GM12872 (cell line): ENCODE data around the gene EIF3J.

Experiments used
- CTCF ChIP-seq: IDR thresholded peaks from 3 replicates; pipeline ENCODE4 v1.5.1; 2011; ENCODE audit warnings: low read depth, mild to moderate bottlenecking, low read length, moderate library complexity; ENCODE audit not compliant: insufficient read depth

The EIF3J gene

GRCh38 chr15:44532689-44533088 lies 4.3 kb upstream of the EIF3J start:
- peak; percentile 38; the same call in 1 of the 3 replicates for TF ChIP-seq CTCF

DNA sequence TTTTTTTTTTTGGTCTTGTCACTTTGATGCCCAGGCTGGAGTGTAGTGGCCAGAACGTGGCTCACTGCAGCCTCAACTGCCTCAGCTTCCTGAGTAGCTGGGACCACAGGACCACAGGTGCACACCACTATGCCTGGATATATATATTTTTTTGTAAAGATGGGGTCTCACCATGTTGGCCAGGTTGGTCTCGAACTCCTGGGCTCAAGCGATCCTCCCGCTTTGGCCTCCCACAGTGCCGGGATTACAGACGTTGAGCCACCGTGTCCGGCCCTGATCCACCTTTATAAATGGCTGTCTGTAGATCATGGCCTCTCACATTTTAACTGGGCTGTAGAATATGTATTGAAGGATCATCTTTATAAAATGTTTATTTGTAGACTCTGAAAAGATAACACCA lies 1.9 kb upstream of the EIF3J start:
- TF ChIP-seq CTCF: no peak

DNA sequence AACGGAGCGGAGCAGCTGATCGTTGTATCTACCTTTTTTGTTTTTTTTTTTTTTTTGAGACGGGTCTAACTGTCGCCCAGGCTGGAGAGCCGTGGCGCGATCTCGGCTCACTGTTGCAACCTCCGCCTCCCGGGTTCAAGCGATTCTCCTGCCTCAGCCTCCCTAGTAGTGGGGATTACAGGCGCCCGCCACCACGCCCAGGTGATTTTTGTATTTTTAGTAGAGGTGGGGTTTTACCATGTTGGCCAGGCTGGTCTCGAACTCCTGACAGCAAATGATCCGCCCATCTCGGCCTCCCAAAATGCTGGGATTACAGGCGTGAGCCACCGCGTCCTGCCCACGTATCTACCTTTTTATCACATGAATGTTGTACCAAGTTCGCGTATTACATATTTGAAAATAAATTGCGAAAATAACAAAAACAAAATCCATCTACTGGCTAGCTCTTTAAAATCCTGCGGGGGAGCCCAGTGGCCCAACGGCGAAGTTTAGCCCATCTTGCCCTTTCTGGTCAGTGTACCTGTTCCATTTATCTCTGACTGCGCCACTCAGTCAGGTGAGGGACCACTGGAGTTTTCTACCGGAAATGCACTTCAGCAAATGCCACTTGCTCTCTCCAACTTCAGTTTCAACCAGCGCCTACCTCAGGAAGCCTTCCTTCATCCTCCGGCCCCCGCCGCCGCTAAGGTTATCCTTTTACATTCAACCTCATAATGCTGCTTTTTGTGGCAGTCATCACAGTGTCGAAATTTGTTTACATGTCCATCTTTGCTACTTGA lies 1.2 kb upstream of the EIF3J start:
- TF ChIP-seq CTCF: no peak

- TF ChIP-seq CTCF: peak; percentile 54
Observed at GRCh38 chr15:44536302-44536961, 515 bp upstream of the EIF3J start.

DNA sequence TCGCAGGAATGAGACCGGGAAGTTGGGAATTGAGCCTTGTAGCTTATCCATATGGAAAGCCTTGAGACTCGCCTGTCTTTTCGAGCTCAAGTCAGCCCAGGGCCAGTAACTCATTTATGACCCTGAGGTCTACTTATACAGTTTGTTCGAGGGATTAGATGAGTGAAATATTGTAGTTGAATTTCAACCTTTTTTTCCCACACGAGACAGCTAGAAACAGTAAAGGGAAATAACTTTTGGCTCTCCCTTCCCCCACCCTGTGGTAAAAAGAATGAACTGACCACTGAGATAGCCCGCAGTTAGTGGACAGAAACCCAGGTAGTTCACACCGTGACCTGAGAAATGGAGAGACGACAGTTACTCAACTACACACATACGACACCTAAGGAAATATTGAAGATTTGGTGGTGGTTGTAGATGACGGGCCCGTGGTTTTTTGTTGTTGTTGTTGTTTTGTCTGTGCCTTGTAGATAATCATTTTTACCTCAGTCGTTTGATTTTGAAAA lies 841 bp downstream of the EIF3J start:
- TF ChIP-seq CTCF: no peak

DNA sequence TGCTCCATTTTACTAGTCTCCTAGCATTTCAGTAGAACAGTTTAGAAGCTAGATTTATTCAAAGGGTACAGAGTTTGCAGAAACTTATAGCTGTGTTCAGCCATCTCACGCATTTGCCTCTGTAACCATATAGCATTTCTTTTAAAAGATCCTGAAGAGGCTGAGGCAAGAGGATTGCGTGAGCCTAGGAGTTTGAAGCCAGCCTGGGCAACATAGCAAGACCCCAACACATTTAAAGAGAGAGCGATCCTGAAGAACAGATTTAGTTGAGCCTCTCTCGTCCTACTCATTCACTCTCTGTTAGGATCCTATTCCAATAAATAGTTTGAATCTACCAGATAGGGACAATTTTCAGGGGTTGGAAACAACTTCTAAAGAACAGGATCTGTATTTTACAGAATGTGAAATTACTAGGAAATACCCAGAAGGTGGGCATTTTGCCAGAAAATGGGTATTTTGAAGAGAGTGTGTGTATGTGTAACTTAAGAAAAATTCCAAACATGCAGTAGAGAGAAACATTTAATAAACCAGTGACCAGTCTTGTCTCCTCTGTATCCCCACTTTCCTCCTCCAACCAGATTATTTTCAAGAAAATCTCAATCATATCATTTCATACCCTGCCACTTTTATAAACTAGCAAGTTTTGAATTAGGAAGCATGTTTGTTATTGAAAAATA lies 4.5 kb downstream of the EIF3J start:
- TF ChIP-seq CTCF: no peak

- TF ChIP-seq CTCF: no peak
Observed at GRCh38 chr15:44542596-44542995, 5.6 kb downstream of the EIF3J start.
